NCI-H2196 treated with DMSO at 0.1 percent for 48 hours (cell line): ENCODE measurements around the gene ADAMTS12.

Experiments used
- DNase-seq: peaks from one replicate; lab custom pipeline; 2025; ENCODE audit not compliant: unreplicated experiment; lab: John Stamatoyannopoulos, UW

ADAMTS12 gene

GRCh38 chr5:33769196-33769595, 122.6 kb downstream of the ADAMTS12 start:
- DNase-seq, result no peak

DNA sequence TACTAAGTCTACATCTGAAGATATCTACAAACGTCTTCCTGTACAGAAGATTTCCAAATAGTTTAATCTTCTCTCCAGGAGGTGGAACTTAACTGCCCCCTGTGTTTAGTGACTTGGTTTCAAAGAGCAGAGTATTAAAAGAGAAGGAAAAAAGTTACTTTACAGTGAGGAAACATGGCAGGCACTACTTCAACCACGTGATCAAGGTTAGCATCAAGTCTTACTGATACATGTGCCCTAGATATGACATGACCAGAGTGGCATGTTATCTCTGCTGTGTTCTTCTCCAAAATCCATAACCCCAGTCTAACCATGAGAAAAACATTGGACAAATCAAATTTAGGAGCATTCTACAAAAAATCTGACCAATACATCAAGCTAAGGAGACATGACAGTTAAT, 125.8 kb downstream of the ADAMTS12 start:
- DNase-seq, result no peak

- no peak for DNase-seq
These were observed 127.0 kb downstream of the ADAMTS12 start for GRCh38 chr5:33764786-33765185.

DNA sequence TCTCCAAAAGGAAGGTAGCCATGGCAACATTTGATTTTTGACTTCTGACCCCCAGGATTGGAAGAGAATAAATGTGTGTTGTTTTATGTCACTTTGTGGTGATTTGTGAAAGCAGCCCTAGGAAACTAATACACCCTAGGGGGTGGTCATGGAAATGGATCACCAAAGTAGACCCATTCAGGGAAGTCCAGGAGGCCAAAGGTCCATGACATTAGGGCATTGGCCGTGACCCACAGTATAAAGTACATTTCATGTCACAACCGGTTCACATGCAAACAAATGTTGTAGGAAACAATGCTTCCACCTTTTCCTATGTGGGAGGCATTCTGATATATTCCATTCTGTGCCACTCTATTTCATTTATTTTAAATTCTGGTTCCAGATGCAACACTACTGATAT, 128.4 kb downstream of the ADAMTS12 start:
- DNase-seq, result no peak

- DNase-seq, result no peak
These were observed 128.9 kb downstream of the ADAMTS12 start for GRCh38 chr5:33762859-33763258.

DNA sequence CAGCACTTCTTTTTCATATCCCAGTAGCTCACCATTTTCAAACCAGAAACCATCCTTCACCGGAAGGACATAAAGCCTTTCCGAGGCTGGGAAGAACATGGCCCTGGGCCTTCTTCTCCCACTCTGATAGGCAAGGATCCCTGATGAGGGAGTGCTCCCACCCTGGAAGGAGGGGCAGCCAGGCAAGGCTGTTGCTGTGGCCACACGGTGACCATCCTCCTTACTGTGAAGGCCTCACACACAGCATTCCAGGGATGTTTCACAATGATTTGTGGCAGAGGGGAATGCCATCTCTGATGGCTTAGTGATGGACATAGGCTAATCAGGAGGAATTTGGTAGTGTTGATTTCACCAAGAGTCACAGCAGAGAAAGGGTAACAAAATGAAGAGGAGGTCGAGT, 130.7 kb downstream of the ADAMTS12 start:
- no peak for DNase-seq

DNA sequence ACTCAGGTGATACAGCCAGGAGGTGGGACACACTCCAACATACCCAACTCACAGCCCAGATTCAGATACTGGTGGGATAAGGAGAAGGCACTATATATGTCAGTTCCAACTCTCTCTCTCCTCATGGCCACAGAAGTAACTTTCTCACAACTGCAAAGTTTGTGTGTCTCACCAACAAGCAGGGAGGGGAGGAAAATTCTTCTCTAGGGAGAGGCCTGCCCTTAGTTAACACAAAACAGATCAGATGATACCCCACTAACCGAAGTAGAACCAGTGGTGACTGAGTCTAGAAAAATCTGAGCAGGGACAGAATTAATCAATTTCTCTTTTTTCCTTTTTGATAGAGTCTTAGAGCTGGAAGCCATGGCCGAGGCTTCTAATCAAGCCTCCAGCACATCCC, 133.1 kb downstream of the ADAMTS12 start:
- no peak for DNase-seq

GRCh38 chr5:33756491-33756890, 135.3 kb downstream of the ADAMTS12 start:
- DNase-seq, result no peak

DNA sequence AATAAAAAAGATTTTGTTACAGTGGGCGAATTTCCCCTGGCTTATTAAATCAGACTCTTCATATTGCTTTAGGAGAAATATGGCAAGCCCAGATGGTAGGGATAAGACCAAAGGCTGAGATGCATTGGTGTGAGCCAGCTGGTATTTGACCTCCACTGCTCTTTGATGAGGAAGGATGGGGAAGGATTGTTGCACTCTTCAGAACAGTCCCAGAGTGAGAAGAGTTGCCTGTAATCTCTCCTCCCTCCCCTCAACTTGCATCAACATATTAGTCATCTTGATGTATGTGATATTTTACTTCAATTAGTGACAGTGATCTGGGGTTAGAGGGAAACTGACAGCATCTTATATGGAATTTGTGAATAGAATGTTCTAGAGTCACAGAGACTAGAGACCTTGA, 136.6 kb downstream of the ADAMTS12 start:
- DNase-seq, result no peak

DNA sequence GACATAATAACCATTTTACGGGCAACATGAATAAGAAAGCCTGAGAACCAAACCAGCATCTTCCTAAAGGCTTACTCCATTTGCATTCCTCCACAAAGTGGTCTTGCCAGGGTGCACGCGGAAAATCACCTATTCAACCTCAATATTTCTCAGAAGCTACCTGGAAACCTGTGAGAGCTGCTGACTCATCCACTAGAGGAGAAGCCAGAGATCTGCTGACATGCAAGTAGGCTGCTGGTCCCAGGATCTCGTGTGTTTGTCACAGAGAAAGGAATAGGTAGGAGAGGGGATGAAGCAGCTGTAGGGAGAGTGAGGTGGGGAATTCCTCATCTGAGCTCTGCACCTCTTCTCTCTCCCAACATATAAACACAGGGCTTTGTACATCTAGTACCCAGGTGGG, 138.1 kb downstream of the ADAMTS12 start:
- no peak for DNase-seq

DNA sequence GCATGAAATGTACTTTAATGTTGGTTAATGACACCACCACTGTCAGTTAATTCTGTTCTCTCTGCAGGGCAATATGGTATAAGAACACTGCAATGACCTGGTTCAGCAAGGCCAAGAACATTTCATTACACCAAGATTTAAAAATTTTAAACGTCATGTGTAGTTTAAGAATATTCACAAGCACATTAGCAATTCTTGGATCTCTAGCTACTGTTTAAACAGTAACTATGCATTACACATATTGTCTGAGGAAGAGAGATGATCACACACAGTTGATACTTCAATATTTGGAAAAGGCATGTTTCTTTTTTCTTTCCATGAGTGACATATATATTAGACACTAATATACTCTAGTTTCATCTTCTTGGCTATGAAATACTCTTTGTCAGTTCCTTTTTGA, 143.0 kb downstream of the ADAMTS12 start:
- no peak for DNase-seq

DNA sequence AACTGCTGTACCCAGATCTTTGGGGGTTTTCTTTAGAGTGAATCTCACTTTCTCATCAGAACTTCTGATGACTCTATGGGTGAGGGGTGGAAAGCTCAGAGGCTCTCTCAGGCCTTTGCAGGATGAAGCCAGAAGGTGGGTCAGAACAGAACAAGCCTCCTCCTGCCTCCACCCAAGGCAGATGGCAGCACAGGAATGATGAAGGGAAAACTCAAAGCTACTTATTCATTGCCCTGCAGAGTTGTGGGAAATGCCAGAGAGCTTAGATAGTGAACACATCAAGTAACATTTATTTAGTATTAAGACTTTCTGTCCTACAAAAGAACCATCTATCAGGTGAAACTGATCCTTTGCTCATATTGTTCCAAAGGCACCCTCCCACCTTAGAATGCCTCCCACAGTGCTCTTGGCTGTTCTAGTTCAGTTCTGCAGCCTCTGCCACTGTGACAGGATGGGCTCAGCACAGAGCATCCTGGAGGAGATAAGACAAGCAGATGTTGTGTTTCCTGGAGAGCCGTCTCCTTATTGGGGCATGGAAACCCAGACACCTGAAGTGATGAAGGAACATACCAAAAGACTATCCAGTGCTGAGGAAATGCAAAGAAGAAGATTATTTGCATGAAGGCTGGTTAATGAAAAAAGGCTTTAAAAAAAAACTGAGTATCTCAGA, 146.6 kb downstream of the ADAMTS12 start:
- no peak for DNase-seq

DNA sequence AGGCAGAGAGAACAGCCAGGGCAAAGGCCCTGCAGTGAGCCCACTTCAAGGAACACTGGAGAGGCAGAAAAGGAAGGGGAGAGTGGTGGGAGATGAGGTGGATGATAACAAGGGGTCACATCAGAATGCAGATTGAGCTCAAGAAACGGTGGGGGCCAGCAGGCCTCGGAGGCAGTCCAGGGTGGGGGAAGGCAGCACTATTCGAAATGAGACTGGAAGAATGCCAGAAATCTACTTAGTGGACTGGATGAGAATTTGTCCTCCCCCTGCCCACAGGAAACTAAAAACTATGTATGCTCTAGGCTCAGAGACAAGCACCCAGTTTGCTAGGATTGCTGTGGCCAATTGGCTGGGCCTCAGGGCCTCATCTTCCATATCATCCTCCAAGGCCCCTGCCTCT, 148.7 kb downstream of the ADAMTS12 start:
- DNase-seq, result no peak

DNA sequence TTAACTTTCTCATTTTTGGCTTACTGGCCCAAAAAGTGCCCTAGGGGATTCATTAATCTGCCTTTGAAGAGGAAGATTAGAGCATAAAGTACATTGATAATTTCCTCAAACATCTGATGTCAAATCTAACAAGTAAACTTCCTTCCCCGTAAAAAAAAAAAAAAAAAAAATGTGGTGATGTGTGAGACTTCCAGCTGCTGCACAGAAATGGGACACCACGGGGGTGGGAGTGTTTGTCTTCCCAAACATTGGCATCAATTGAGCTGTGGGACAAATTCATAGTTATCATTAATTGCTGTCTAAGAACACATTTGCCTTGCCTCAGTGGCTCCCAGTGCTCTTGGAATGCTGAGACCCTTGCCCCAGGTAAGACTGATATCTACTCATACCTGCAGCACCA, 149.6 kb downstream of the ADAMTS12 start:
- no peak for DNase-seq

DNA sequence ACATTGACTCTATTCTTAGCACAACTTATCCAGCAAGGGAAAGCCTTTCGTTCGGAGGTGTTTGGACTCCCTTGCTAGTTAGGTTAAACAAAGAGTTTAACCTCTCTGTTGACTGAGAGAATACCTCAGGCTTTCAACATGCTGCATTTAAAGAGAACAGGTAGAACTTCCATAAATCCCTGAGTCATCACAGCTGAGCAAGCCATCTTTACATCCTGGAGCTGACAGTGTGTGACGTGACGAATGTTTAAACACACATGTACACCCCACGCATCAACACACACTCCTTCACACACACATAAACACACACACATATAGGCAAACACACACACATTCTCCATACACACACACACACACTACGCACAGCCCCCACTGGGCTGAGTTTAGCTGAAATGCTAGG, 152.8 kb downstream of the ADAMTS12 start:
- DNase-seq, result no peak

GRCh38 chr5:33738097-33738496, 153.7 kb downstream of the ADAMTS12 start:
- DNase-seq, result no peak

DNA sequence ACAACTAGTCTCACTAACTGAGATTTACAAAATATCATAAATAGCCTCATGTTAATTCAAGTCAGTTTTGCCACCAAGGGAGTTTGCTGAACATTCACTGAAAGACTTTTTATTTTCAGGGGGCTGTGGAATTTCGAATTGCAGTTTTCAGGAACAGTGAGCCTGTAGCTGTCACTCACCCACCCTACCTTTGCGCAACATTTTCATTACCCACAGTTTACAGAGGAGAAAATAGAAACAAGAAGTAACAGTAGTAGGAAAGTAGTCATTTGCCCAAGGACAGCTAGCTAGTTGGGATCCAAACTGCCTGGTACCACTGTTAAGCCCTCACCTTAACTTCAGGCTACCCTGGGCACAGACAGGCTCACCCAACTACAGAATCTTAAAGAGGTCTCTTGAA, 154.1 kb downstream of the ADAMTS12 start:
- DNase-seq, result no peak

DNA sequence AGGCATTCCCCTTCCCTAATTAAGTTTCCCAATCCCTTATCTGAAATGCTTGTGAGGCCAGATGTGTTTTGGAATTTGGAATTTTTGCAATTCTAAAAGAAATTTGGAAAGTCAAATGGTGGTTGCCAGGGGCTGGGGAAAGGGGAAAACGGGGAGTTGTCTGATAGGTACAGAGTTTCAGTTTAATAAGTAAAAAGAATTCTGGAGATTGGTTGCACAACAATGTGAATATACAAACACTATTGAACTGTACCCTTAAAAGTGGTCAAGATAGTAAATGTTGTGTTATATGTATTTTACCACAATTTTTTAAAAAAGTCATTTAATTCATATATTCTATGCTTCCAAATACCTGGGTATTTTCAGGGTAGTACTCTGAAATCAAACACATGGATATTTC, 154.5 kb downstream of the ADAMTS12 start:
- no peak for DNase-seq

GRCh38 chr5:33736510-33736909, 155.3 kb downstream of the ADAMTS12 start:
- no peak for DNase-seq

DNA sequence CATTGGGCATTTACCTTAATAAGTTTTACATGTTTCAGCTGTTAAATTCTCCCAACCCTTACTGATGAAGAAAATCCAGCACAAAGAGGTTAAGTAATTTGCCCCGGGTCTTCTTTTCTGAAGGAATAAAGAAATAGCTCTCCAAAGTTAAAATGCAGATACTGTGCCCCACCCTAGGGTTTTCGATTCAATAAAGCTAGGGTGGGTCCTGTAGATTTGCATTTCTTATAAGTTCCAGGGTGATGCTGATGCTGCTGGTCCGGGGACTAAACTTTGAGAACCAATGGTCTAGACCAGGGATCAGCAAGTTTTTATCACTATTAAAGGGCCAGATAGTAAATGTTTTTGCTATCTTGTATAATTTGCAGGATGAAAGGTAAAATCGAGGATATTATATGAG, 156.7 kb downstream of the ADAMTS12 start:
- DNase-seq, result no peak

DNA sequence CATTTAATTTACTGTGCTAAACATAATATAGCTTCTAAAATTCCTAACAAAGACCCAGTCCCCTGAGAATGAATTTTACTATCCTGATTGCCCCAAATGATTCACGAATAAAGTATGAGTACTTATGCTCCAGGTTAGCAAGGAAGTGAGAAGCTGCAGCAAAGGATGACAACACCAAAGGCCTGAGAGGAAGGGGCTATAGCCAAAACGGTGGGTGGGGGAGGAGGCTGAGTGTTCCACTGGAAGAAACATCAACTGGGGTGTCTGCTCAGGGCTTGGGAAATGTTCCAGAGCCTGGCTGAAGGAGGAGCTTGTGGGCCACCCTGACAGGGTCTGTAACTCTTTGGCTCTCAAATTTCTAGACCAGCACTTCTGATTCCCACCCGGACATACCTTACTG, 157.3 kb downstream of the ADAMTS12 start:
- DNase-seq, result no peak

GRCh38 chr5:33733225-33733624, 158.6 kb downstream of the ADAMTS12 start:
- no peak for DNase-seq

DNA sequence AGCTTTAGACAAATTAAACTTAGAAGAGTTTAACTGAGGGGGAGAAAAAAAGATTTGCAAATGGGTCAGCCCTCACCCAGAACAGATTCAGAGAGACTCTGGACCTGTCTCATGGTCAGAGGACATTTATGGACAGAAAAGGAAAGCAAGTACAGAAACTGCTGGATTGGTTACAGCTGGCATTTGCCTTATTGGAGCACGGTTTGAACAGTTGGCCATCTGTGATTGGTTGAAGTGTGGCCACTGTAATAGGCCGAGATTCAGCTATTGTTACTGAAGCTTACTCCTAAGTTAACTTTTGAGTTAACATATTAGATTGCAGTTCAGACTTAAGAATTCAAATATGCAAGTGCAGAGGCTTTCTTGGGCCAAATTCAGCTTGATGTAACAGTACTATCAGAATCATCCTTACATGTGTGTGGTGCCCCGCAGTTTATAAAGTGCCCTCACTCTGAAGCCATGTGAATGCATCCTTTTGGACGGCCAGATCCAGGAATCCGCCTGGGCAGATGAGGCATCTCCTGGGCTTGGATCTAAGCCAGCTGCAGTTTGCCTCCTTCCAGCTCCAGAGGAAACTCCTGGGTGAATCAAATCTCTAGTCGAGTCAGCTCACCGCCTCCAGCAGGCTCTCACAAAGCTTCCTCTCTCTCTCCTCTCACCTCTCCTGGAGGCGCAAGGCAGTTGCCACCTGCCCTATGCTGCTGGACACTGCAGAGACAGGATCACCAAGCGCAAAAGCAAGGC, 165.2 kb downstream of the ADAMTS12 start:
- no peak for DNase-seq
